ENCODE results near the gene FLCN. TPM values are rescaled to one million over a fixed set of nuclear protein-coding genes. Genes with fewer than 3 reads are reported as not detected.
"Not testable (repeated sequence)": the region's sequence is repeated elsewhere in the genome, so short reads cannot be mapped to it uniquely, and the experiment has no call there.

FLCN gene
- total and polyA plus RNA-seq, 2 of the 13 experiments (the other 11 are each of a cell fraction or from before 2014, with no cell fraction given) = 16.6 to 24.9 TPM

GRCh38 chr17:17186051-17186450, 50.9 kb downstream of the FLCN start:
- BruUV-seq (replicated peaks) = no TSS peak
- H3K79me2 ChIP-seq (ENCODE audit: insufficient read depth, low read length) = no peaks in the 10 kb centered on the region
- H3K27ac ChIP-seq (ENCODE audit: extremely low read length, insufficient read depth, low read length) = no peak overlapping the region
- no peak for ATAC-seq
- no peak overlapping the region for H3K4me2 ChIP-seq (ENCODE audit: low read depth, low read length)
- no peaks in the 10 kb centered on the region for H3K27me3 ChIP-seq (ENCODE audit: control insufficient read depth in 1 of 2, insufficient read depth in 2 of 2, low read length in 2 of 2)
- no peak overlapping the region for H3K4me3 ChIP-seq (replicated peaks in 1 of 3; ENCODE audit: insufficient read depth in 1 of 3, low read depth in 2 of 3, low read length in 3 of 3)
- peaks cover 28% of the 10 kb centered on the region for H3K4me1 ChIP-seq (ENCODE audit: insufficient read depth, low read length)
- no peak for TF ChIP-seq SNAI1 (CRISPR knock-in tag; IDR thresholded peaks at IDR 0.05; ENCODE audit: borderline replicate concordance)
- TF ChIP-seq HOMEZ (CRISPR knock-in tag; IDR thresholded peaks at IDR 0.05; ENCODE audit: low read depth) = no peak
- CTCF ChIA-PET (ENCODE audit: low intra/inter-chr PET ratio, low total read pairs) = no interaction called here
- POLR2A ChIA-PET = no interaction called here
- no peak overlapping the region for H3K9ac ChIP-seq (ENCODE audit: insufficient read depth, low read depth, low read length)
- in situ Hi-C loops (cut with HindIII; ENCODE audit: extremely low pct_ligation_motif_present, low pct_unique_long_range_greater_than_20kb) (no loop called here), intact Hi-C loops (cut with micrococcal nuclease; ENCODE audit: unreplicated experiment) (no loop called here)
- DNase-seq (ENCODE audit: low spot score) = no peak
- WGBS (ENCODE audit: low lambda C conversion rate) = 93% methylated on average over 3 of the region's 3 CpGs
- FAIRE-seq = no peak
- H3K36me3 ChIP-seq (replicated peaks in 1 of 2; ENCODE audit: control insufficient read depth in 1 of 2, insufficient read depth in 2 of 2, low read length in 2 of 2) = peaks cover 3 to 19% of the 10 kb centered on the region in 2 experiments; a peak in 4 of 5 replicates
- H4K20me1 ChIP-seq (ENCODE audit: insufficient read depth, low read length) = no peaks in the 10 kb centered on the region
- no peaks in the 10 kb centered on the region for H3K9me3 ChIP-seq (ENCODE audit: low read length)
- H2AFZ ChIP-seq (ENCODE audit: low read length) = no peak overlapping the region

GRCh38 chr17:17184985-17185757, 51.8 kb downstream of the FLCN start:
- DNase-seq (ENCODE audit: low spot score); H3K9ac ChIP-seq (ENCODE audit: insufficient read depth, low read depth, low read length); in situ Hi-C loops (cut with HindIII; ENCODE audit: extremely low pct_ligation_motif_present, low pct_unique_long_range_greater_than_20kb); POLR2A ChIA-PET; intact Hi-C loops (cut with micrococcal nuclease; ENCODE audit: unreplicated experiment); ATAC-seq; H3K27me3 ChIP-seq (ENCODE audit: control insufficient read depth in 1 of 2, insufficient read depth in 2 of 2, low read length in 2 of 2); H3K4me3 ChIP-seq (replicated peaks in 1 of 3; ENCODE audit: insufficient read depth in 1 of 3, low read depth in 2 of 3, low read length in 3 of 3); H2AFZ ChIP-seq (ENCODE audit: low read length); H3K9me3 ChIP-seq (ENCODE audit: low read length); H3K79me2 ChIP-seq (ENCODE audit: insufficient read depth, low read length); H3K4me2 ChIP-seq (ENCODE audit: low read depth, low read length); H3K27ac ChIP-seq (ENCODE audit: extremely low read length, insufficient read depth, low read length); FAIRE-seq; H4K20me1 ChIP-seq (ENCODE audit: insufficient read depth, low read length); CTCF ChIA-PET (ENCODE audit: low intra/inter-chr PET ratio, low total read pairs): not testable (repeated sequence)
- Histone ChIP-seq H3K36me3 (replicated peaks in 1 of 2; ENCODE audit: control insufficient read depth in 1 of 2, insufficient read depth in 2 of 2, low read length in 2 of 2) (peaks cover 9 to 26% of the 10 kb centered on the region in 2 experiments; a peak in 4 of 5 replicates), H3K4me1 (ENCODE audit: insufficient read depth, low read length) (peaks cover 21% of the 10 kb centered on the region)
- 94% methylated on average over 13 of the region's 13 CpGs for WGBS (ENCODE audit: low lambda C conversion rate)
- TSS peak; percentile 9 for BruUV-seq (replicated peaks)
